Fibroblast of the aortic adventitia (primary cell): ENCODE data around the gene PPID. TPM values are rescaled to one million over a fixed set of nuclear protein-coding genes. Genes with fewer than 3 reads are reported as not detected.

Experiments used
- small RNA-seq: library from RNA; depleted of rRNA; stranded (forward); fragments of <200 nt; gene quantifications from one replicate; pipeline ENCODE3, GENCODE V24; 2012
- total RNA-seq: library from RNA; depleted of rRNA; stranded (reverse); fragments of >200 nt; gene quantifications from 2 replicates; pipeline ENCODE4 v1.2.3, GENCODE V29; 2012; ENCODE audit warnings: low replicate concordance

Gene PPID
- total RNA-seq, 1 donor: 23.6 TPM

Small RNA genes within 50 kb of the gene (small RNA-seq; reads per million reads assigned to genes)
- not detected for gene RF00012

Other genes with a start within 250 kb of the PPID start
- 17.8 TPM in 1 of 2 replicates, not detected in the other for gene RXFP1, start 201.5 kb downstream of the PPID start, total RNA-seq
- 4.3 and 63.4 TPM in 2 replicates for gene C4orf46, start 51.5 kb downstream of the PPID start, total RNA-seq
- gene ETFDH, start 51.1 kb downstream of the PPID start, total RNA-seq: 20.9 and 42.3 TPM in 2 replicates
- 21.2 and 34.3 TPM in 2 replicates for gene FNIP2, start 45.6 kb upstream of the PPID start, total RNA-seq